ENCODE data around the gene ADAT3.
A peak's percentile ranks its signal among the peaks of the same experiment; 100 is the strongest.

ADAT3 gene

GRCh38 chr19:1943661-1944087 lies 38.5 kb downstream of the ADAT3 start:
- DNase-seq (ENCODE audit: low read depth) = no peak

DNA sequence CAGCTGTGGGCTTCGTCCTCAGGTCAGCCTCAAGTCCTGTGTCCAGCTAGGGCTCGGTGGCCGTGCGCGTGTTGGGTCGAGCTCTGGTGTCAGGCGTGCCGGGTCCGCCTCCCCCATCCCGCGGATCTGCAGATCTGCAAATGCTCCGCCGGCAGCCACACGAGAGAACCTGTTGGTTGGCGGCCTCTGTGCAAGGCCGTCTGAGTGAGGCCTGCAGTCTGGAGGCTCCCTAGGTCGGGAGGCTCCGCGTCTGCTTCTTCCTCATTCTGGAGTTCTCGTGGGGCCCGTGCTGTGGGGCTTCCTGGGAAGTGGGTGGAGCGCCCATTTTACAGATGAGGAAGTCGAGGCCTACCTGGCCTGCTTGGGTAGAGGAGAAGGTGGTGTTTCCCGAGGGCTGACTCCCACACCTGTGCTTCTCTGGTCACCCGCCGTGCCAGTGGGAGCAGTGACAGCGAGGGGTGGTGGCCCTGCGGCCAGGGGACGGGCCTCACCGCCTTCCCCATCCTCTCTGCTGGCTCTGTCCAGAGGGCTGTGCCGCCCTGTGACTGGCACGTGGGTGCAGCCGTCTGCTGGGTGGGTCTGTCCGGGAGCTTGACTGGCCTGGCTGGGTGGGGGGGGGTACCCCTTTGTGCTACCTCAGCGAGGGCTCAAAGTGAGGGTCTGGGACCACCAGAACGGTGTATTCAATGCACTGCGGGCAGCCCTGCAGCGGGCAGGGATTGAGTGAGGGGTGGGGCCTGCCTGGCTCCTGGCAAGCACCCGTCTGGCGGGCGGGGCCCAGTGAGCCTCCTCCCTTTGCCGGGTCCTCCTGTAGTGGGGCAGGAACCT lies 39.1 kb downstream of the ADAT3 start:
- peak; percentile 25 for DNase-seq (ENCODE audit: low read depth)
- no peak overlapping the region for H3K4me3 ChIP-seq (ENCODE audit: low read length)
- no peak for TF ChIP-seq CTCF (IDR thresholded peaks at IDR 0.05; ENCODE audit: insufficient read depth, low read depth, low read length, missing control alignments)

More at GRCh38 chr19:1943661-1944087, 38.5 kb downstream of the ADAT3 start:
- TF ChIP-seq CTCF (IDR thresholded peaks at IDR 0.05; ENCODE audit: insufficient read depth, low read depth, low read length, missing control alignments) = no peak
- no peak overlapping the region for H3K4me3 ChIP-seq (ENCODE audit: low read length)

- H3K4me3 ChIP-seq (ENCODE audit: low read length) = no peak overlapping the region
- DNase-seq (ENCODE audit: low read depth) = no peak
- no peak for TF ChIP-seq CTCF (IDR thresholded peaks at IDR 0.05; ENCODE audit: insufficient read depth, low read depth, low read length, missing control alignments)
These were observed 39.8 kb downstream of the ADAT3 start for GRCh38 chr19:1944916-1945561.

GRCh38 chr19:1945899-1946298 lies 40.7 kb downstream of the ADAT3 start:
- no peak overlapping the region for H3K4me3 ChIP-seq (ENCODE audit: low read length)
- peak; percentile 61 for TF ChIP-seq CTCF (IDR thresholded peaks at IDR 0.05; ENCODE audit: insufficient read depth, low read depth, low read length, missing control alignments)
- DNase-seq (ENCODE audit: low read depth) = peak; percentile 44

DNA sequence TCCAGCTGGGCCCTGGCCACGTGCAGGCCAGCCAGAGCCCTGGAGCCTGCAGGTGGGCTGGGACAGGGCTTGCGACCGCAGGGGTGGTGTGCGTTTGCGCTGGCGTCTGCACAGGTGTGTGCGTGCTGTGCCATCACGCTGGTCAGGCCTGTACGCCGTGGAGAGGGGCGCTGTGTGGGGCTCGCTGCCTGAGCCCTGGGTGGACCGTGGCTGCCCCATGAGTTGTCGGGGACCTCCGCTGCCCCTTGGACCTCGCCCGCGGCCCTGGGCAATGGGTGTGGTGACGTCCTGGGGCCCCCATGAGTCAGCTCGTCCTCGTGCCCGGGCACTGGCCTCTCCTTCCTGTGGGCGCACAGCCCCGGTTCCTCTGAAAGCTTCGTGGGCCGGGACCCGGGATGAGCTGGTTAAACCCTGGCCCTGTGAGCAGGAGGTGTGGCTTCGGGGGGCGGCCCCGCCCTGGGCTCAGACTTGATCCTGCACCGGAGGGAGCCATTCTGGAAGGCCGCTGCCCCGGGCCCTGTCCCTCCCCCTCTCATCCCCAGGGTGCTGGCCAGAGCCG lies 42.5 kb downstream of the ADAT3 start:
- TF ChIP-seq CTCF (IDR thresholded peaks at IDR 0.05; ENCODE audit: insufficient read depth, low read depth, low read length, missing control alignments) = no peak
- DNase-seq (ENCODE audit: low read depth) = no peak
- no peak overlapping the region for H3K4me3 ChIP-seq (ENCODE audit: low read length)

DNA sequence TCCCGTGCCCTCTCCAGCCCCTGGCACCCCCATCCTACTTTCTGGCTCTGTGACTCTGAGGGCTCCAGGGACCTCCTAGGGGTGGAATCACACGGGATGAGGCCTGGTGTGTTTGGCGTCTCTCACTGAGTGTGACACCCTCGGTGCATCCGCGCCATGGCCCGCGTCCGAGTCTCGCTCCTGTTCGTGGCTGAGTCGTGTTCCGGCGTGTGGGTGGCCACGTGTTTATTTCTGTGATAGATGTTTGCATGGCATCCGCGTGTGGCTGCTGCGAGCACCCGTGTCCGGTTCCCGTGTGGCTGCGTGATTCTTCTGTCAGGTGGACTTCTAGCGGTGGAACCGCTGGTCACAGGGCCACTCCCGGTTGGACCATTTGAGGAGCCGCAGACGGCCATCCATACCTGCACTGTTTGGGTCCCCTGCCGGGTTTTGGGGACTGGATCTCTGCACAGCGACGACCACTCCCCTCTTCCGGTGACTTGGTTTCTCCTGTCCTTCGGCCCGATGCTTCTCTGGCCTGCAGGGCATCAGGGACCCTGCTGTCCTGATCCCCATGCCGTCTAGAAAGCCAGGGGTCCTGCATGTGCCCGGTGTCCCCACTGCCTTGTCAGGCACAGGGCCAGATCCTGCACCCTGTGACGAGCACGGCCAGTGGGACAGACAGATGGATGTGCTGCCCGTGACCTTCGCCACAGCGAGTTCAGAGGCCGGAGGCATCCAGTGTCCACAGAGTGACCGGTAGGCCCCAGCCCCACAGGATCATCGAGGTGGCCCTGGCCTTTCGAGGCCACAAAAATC lies 44.3 kb downstream of the ADAT3 start:
- H3K4me3 ChIP-seq (ENCODE audit: low read length) = no peak overlapping the region
- TF ChIP-seq CTCF (IDR thresholded peaks at IDR 0.05; ENCODE audit: insufficient read depth, low read depth, low read length, missing control alignments) = no peak
- DNase-seq (ENCODE audit: low read depth) = no peak
